SK-N-MC (cell line): Measurements from ENCODE around the gene PLPP7.

Source experiments
- EZH2 ChIP-seq: fragments of 200-600 bp; sonication (generic); IDR thresholded peaks from one replicate; pipeline ENCODE4 v1.6.1; 2017; ENCODE audit warnings: antibody characterized with exemption
- POLR2AphosphoS5 ChIP-seq: IDR thresholded peaks from 2 replicates; pipeline ENCODE4 v1.6.1; 2012; ENCODE audit warnings: mild to moderate bottlenecking, low read depth, low read length, borderline replicate concordance

- TF ChIP-seq POLR2AphosphoS5 (no peak), EZH2 (no peak)
Measured at GRCh38 chr9:131358556-131358955, 69.0 kb downstream of the PLPP7 start.
